Natural killer cell treated with Interleukin-12 subunit alpha and Interleukin-12 subunit beta and Interleukin-15 and Interleukin-18, amount 100 ng/mL, for 72 hours (primary cell): Measurements from ENCODE around the gene LRR1. TPM values are rescaled to one million over a fixed set of nuclear protein-coding genes. Genes with fewer than 3 reads are reported as not detected.
"Not testable (repeated sequence)": the region's sequence is repeated elsewhere in the genome, so short reads cannot be mapped to it uniquely, and the experiment has no call there.

Experiments used
- ATAC-seq, 2 donors: fragments of 150-1000 bp; cut with Tn5 transposase in 1 of 2; sonication (Bioruptor Pico), chemical (Tn5 transposase) in 1 of 2; 2 replicates each; pipeline ENCODE4 v1.10.0; 2021
- DNase-seq: peaks from one replicate; pipeline ENCODE4 v3.0.0; 2022; ENCODE audit warnings: low spot score
- H3K27ac Mint-ChIP-seq, 2 donors: 1 replicate in 1 of 2; 2 replicates in 1 of 2; pipeline ENCODE4 v1.8.0; 2022; ENCODE audit warnings: mixed read lengths in 2 of 2, mild to moderate bottlenecking in 1 of 2, moderate library complexity in 1 of 2
- H3K27me3 Mint-ChIP-seq, 2 donors: 1 replicate in 1 of 2; 2 replicates in 1 of 2; pipeline ENCODE4 v1.8.0; 2022; ENCODE audit warnings: mixed read lengths in 2 of 2
- H3K36me3 Mint-ChIP-seq: one replicate; pipeline ENCODE4 v1.8.0; 2022; ENCODE audit warnings: mixed read lengths
- H3K4me1 Mint-ChIP-seq, 2 donors: 1 replicate in 1 of 2; 2 replicates in 1 of 2; pipeline ENCODE4 v1.8.0; 2022; ENCODE audit warnings: low read depth in 2 of 2, mixed read lengths in 2 of 2, mild to moderate bottlenecking in 1 of 2
- H3K4me3 Mint-ChIP-seq: one replicate; pipeline ENCODE4 v1.8.0; 2022; ENCODE audit warnings: mixed read lengths
- H3K9me3 Mint-ChIP-seq: 2 replicates; pipeline ENCODE4 v1.8.0; 2022; ENCODE audit warnings: mixed read lengths
- total RNA-seq, 2 donors: library from RNA; stranded (reverse); gene quantifications; one replicate each; pipeline ENCODE4 v1.2.3, GENCODE V29; 2022

The LRR1 gene
- total RNA-seq, 2 donors from 2014 or later = 28.7 to 48.4 TPM

DNA sequence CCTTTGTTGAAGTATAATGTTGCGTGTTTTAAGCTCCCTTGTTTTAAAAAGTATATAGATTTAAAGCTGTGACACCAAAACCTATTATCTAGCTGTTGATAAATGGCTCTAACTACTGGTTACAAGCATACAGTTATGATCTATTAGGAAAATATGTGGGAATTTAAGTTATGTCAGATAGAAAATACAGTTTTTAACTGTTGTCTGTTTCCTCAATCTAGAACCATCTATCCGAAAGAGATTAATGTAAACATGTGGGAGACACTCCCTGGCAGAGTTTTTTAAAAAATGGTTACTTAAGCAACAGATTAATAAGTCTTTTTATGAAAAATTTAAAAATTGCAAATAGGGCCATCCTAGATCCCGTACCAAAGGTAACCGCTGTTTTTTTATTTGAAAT, 13.5 kb downstream of the LRR1 start:
- H3K27ac Mint-ChIP-seq = no peak overlapping the region
- H3K27me3 Mint-ChIP-seq = no peaks in the 10 kb centered on the region
- no peak for DNase-seq
- H3K36me3 Mint-ChIP-seq = no peaks in the 10 kb centered on the region
- ATAC-seq = no peak
- no peaks in the 10 kb centered on the region for H3K9me3 Mint-ChIP-seq
- peaks cover 0 to 10% of the 10 kb centered on the region in 2 donors for H3K4me1 Mint-ChIP-seq
- no peak overlapping the region for H3K4me3 Mint-ChIP-seq

DNA sequence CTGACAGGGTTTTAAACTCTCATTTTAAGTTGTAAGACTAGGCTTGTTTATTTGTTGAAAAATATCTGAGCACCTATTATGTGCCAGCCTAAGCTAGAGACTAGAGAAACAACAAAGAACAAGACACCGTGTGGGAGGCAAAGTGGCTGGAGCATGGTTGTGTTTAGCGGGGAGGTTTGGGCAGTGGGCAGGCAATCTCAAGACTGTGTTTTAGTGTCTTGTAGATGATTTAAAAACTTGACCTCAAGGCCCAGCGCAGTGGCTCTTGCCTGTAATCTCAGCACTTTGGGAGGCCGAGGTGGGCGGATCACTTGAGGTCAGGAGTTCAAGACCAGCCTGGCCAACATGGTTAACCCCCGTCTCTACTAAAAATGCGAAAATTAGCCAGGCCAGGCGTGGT, 13.9 kb downstream of the LRR1 start:
- ATAC-seq (no peak), DNase-seq (no peak)
- Mint-ChIP-seq H3K4me3 (no peak overlapping the region), H3K4me1 (peaks cover 4 to 13% of the 10 kb centered on the region in 2 donors), H3K36me3 (no peaks in the 10 kb centered on the region), H3K27me3 (no peaks in the 10 kb centered on the region), H3K27ac (no peak overlapping the region), H3K9me3 (no peaks in the 10 kb centered on the region)

DNA sequence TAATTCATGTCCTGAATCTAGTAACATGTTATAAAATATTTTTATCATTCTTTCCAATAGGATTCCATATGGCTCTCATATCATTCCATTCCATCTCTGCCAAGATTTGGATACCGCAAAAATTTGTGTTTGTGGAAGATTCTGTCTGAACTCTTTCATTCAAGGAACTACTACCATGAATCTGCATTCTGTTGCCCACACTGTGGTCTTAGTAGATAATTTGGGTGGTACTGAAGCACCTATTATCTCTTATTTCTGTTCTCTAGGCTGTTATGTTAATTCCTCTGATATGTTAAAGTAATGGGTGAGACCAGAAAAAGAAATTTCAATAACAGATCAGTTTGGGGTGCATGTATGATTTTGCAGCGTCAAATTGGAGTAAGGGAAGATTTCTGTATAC, 15.5 kb downstream of the LRR1 start:
- ATAC-seq (no peak), DNase-seq (no peak)
- Mint-ChIP-seq H3K27me3 (no peaks in the 10 kb centered on the region), H3K4me3 (no peak overlapping the region), H3K36me3 (peaks cover 13% of the 10 kb centered on the region), H3K27ac (no peak overlapping the region), H3K4me1 (peaks cover 17 to 18% of the 10 kb centered on the region in 2 donors), H3K9me3 (no peaks in the 10 kb centered on the region)

DNA sequence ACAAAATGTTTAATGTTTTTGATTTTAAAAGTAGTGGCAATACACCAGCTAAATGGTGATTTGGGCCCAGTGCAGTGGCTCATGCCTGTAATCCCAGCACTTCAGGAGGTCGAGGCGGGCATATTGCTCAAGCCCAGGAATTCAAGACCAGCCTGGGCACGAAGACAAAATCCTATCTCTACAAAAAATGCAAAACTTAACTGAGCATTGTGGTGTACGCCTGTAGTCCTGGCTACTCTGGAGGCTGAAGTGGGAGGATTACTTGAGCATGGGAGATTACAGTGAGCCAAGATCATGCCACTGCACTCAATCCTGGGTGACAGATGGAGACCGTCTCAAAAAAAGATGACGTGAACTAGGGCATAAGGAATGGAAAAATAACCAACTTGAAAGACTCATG, 17.0 kb downstream of the LRR1 start:
- no peaks in the 10 kb centered on the region for H3K9me3 Mint-ChIP-seq
- H3K27me3 Mint-ChIP-seq = no peaks in the 10 kb centered on the region
- H3K4me1 Mint-ChIP-seq = peaks cover 17 to 19% of the 10 kb centered on the region in 2 donors
- ATAC-seq = no peak
- H3K4me3 Mint-ChIP-seq = no peak overlapping the region
- no peak for DNase-seq
- peaks cover 13% of the 10 kb centered on the region for H3K36me3 Mint-ChIP-seq
- H3K27ac Mint-ChIP-seq = peak overlapping the region; percentile 38 to 83

DNA sequence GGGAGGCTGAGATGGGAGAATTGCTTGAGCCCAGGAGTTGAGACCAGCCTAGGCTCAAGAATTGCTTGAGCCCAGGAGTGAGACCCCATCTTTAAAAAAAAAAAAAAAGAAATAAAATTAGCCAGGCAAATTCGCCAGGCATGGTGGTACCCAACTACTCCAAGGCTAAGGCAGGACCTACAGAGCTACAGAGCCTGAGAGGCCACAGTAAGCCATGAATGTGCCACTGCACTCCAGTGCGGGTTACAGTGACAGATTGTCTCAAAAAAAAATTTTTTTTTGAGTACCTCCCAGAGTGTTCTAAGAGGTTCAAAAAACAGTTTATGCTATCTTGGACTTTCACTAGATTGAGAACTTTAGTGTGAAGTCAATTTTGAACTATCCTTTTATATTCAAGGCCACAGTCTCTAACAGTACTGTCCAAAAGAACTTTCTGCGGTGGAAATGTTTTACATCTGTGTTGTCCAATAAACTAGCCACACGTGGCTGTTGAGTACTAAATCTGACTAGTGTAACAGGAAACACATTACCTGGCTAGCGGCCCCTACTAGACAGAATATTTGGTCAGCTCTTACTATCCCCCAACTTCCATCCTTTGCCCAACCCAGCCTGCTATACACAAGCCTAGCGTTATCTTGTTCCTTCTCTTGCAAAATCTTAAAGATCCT, 19.2 kb downstream of the LRR1 start:
- peaks cover 23% of the 10 kb centered on the region for H3K36me3 Mint-ChIP-seq
- H3K9me3 Mint-ChIP-seq = no peaks in the 10 kb centered on the region
- DNase-seq (no peak), ATAC-seq (no peak)
- peak overlapping the region; percentile 95 to 100 for H3K27ac Mint-ChIP-seq
- H3K27me3 Mint-ChIP-seq = no peaks in the 10 kb centered on the region
- peaks cover 27 to 30% of the 10 kb centered on the region in 2 donors for H3K4me1 Mint-ChIP-seq
- peak overlapping the region; percentile 91 for H3K4me3 Mint-ChIP-seq

DNA sequence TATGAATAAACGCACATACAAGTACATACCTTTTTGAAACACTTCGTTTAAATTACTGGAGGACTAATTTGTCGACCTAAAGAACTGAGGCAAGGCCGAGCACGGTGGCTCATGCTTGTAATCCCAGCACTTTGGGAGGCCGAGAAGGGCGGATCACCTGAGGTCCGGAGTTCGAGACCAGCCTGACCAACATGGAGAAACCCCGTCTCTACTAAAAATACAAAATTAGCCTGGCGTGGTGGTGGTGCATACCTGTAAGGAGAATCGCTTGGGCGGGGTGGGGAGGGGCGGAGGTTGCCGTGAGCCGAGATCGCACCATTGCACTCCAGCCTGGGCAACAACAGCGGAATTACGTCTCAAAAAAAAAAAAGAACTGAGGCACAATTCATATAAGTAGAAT, 20.5 kb downstream of the LRR1 start:
- peak overlapping the region; percentile 91 for H3K4me3 Mint-ChIP-seq
- peaks cover 23% of the 10 kb centered on the region for H3K36me3 Mint-ChIP-seq
- H3K9me3 Mint-ChIP-seq, H3K27me3 Mint-ChIP-seq, ATAC-seq, DNase-seq: not testable (repeated sequence)
- peak overlapping the region; percentile 95 to 100 for H3K27ac Mint-ChIP-seq
- peaks cover 28 to 41% of the 10 kb centered on the region in 2 donors for H3K4me1 Mint-ChIP-seq

DNA sequence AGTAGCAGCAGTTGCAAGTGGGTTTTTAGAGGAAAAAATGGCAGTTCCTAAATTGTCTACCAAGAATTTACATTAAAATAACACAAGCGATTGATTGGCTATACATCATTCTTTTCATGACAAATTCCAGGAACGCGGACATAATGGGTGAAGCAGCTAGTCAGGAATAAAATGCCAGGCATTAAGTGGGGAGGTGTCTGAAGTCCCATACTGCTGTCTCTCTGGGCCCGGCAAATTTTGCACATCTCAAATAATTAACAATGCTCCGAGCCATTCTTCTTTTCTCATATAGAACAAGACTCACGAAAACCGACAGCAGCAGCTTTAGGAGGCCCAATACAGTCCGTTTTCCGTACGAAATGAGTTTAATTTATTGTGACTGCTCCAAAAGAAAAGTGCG, 21.0 kb downstream of the LRR1 start:
- Mint-ChIP-seq H3K27ac (peak overlapping the region; percentile 95 to 100), H3K27me3 (no peaks in the 10 kb centered on the region)
- no peak for ATAC-seq

DNA sequence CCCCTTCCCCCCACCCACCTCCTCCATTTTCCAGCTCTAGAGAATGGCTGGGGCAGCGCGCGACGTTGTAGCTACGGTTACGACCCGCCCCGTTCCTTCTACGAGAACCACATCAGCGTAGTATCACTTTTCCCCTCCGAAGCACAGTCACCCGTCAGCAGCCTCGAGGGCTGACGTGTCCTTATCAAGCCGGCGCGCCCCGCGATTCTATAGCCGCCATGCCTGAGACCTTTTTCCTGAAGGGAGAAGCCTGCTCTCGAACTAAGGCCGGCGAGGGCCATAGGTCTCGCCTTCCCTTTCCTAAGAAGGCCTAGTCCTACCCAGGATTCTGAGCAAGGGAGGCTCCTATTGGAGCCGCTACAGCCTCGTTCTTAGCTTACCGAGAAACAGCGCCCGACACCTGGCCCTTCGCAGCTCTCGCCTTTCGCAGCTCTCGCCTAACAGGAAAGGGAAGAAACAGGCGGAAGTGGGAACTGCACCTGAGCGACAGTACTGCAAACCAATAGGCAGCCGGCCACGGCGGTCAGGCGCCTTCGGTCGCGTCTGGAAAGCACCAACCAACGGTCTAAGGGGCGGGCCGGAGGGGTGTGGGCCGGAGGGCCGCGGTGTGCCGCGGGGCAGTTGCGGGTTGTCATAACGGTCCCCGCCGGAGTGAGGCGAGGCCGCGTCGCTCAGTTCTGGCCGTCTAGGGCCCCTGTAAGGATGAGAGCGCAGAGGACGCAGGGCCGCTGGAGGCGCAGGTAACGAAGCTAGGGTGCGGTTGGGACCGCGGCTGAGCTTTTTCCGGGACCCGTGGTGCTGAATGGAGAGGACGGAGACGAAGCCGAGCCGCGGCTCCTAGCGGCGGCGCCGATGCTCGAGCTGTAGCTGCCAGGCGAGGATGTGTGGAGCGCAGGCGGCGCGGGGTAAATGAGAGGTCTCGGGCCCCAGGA, 21.7 kb downstream of the LRR1 start, which contains the start of the genes MGAT2 and RPL36AL:
Gene MGAT2, plus strand, starts transcription at position 618 of the 932 bp plus-strand sequence. CDS start 470 bp downstream, outside the sequence.
Gene RPL36AL, minus strand, starts transcription at position 445 of the 932 bp plus-strand sequence. CDS start 1,522 bp downstream, outside the sequence.
- DNase-seq = peak; percentile 99
- no peaks in the 10 kb centered on the region for H3K9me3 Mint-ChIP-seq
- H3K27ac Mint-ChIP-seq = peak within 1 kb of the TSS; percentile 95 to 100
- peak; percentile 97 to 98 for ATAC-seq
- peaks cover 23% of the 10 kb centered on the region for H3K36me3 Mint-ChIP-seq
- peaks cover 29 to 45% of the 10 kb centered on the region in 2 donors for H3K4me1 Mint-ChIP-seq
- no peaks in the 10 kb centered on the region for H3K27me3 Mint-ChIP-seq
- peak within 1 kb of the TSS; percentile 91 for H3K4me3 Mint-ChIP-seq

More for the DNA sequence above, 21.0 kb downstream of the LRR1 start:
- H3K4me3 Mint-ChIP-seq = peak overlapping the region; percentile 91
- H3K9me3 Mint-ChIP-seq = no peaks in the 10 kb centered on the region
- peaks cover 29 to 45% of the 10 kb centered on the region in 2 donors for H3K4me1 Mint-ChIP-seq
- no peak for DNase-seq
- peaks cover 23% of the 10 kb centered on the region for H3K36me3 Mint-ChIP-seq

DNA sequence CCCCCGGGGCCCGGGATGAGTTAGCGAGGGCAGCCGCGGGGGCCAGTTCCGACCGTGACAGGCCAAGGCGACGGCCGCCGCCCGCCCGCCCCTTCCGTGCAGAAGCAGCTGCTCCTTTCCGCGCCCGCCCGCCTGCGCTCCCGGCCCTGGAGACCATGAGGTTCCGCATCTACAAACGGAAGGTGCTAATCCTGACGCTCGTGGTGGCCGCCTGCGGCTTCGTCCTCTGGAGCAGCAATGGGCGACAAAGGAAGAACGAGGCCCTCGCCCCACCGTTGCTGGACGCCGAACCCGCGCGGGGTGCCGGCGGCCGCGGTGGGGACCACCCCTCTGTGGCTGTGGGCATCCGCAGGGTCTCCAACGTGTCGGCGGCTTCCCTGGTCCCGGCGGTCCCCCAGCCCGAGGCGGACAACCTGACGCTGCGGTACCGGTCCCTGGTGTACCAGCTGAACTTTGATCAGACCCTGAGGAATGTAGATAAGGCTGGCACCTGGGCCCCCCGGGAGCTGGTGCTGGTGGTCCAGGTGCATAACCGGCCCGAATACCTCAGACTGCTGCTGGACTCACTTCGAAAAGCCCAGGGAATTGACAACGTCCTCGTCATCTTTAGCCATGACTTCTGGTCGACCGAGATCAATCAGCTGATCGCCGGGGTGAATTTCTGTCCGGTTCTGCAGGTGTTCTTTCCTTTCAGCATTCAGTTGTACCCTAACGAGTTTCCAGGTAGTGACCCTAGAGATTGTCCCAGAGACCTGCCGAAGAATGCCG, 22.6 kb downstream of the LRR1 start:
- Mint-ChIP-seq H3K4me3 (peak overlapping the region; percentile 91), H3K27ac (peak overlapping the region; percentile 95 to 100), H3K4me1 (peaks cover 29 to 45% of the 10 kb centered on the region in 2 donors), H3K27me3 (no peaks in the 10 kb centered on the region), H3K9me3 (no peaks in the 10 kb centered on the region), H3K36me3 (peaks cover 23% of the 10 kb centered on the region)
- DNase-seq (peak; percentile 78), ATAC-seq (peak; percentile 52 to 53)

DNA sequence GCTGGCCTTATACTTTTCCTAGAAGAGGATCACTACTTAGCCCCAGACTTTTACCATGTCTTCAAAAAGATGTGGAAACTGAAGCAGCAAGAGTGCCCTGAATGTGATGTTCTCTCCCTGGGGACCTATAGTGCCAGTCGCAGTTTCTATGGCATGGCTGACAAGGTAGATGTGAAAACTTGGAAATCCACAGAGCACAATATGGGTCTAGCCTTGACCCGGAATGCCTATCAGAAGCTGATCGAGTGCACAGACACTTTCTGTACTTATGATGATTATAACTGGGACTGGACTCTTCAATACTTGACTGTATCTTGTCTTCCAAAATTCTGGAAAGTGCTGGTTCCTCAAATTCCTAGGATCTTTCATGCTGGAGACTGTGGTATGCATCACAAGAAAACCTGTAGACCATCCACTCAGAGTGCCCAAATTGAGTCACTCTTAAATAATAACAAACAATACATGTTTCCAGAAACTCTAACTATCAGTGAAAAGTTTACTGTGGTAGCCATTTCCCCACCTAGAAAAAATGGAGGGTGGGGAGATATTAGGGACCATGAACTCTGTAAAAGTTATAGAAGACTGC, 23.4 kb downstream of the LRR1 start:
- H3K4me1 Mint-ChIP-seq = peaks cover 31 to 47% of the 10 kb centered on the region in 2 donors
- peaks cover 26% of the 10 kb centered on the region for H3K36me3 Mint-ChIP-seq
- peak overlapping the region; percentile 91 for H3K4me3 Mint-ChIP-seq
- peak overlapping the region; percentile 95 to 100 for H3K27ac Mint-ChIP-seq
- no peaks in the 10 kb centered on the region for H3K27me3 Mint-ChIP-seq
- DNase-seq (no peak), ATAC-seq (no peak)
- no peaks in the 10 kb centered on the region for H3K9me3 Mint-ChIP-seq

DNA sequence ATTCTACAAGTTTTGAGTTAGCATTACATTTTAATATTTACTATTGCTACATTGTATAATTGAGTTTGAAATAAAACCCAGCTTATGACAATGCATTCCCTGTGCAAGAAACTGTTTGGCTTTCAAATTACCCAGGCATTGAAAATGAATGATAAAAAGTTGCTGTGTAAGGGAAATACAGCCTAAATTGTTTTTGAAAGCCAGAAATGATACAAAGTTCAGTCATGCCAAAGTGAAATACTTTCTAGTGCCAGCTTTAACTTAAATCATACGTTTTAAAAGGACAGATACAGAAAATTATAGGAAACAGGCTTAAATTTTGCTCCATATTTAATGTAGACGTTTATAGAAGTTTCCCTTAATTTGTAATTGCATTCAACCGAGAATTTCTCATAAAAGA, 24.6 kb downstream of the LRR1 start:
- peaks cover 23% of the 10 kb centered on the region for H3K36me3 Mint-ChIP-seq
- H3K9me3 Mint-ChIP-seq = no peaks in the 10 kb centered on the region
- peak overlapping the region; percentile 91 for H3K4me3 Mint-ChIP-seq
- ATAC-seq = no peak
- peak overlapping the region; percentile 68 to 100 for H3K27ac Mint-ChIP-seq
- DNase-seq = no peak
- no peaks in the 10 kb centered on the region for H3K27me3 Mint-ChIP-seq
- H3K4me1 Mint-ChIP-seq = peaks cover 27 to 40% of the 10 kb centered on the region in 2 donors

DNA sequence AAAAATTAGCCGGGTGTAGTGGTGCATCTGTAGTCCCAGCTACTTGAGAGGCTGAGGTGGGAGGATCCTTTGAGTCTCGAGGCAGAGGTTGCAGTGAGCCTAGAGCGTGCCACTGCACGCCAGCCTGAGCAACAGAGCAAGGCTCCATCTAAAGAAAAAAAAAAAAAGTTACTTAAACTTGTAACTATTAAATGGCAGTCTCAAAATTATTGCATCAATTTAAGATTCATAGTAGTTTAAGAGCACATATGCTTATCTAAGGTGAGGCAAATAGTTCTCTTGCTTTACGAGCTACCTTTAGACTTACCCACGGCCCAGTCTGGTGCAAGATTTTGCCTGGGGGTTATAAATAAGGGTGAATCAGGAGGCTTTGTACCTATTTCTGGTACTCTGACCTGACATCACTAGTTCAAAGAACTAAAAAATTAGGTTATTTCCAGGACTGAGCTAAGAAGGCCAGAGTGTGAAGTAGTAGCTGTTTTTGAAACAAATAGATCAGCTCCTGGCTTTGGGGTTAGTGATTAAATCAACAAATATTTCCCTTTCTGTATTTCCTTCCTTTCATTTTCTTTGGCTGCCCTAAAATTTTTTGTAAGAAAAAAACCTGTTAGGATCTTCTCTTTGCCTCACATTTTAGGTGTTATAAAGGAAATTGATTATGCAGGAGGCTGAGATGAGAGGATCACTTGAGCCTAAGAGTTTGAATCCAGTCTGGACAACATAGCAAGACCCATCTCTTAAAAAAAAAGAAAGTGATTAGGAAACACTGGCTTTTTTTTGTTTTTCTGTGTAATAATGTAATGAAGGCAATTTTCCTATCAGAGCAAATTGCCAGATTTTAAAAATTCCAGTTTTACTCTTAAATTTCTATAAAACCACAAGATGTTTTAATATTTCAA, 25.4 kb downstream of the LRR1 start:
- H3K27ac Mint-ChIP-seq = peak overlapping the region; percentile 68 to 100
- DNase-seq (no peak), ATAC-seq (no peak)
- peaks cover 15% of the 10 kb centered on the region for H3K36me3 Mint-ChIP-seq
- H3K27me3 Mint-ChIP-seq = no peaks in the 10 kb centered on the region
- peak overlapping the region; percentile 91 for H3K4me3 Mint-ChIP-seq
- H3K4me1 Mint-ChIP-seq = peaks cover 22 to 32% of the 10 kb centered on the region in 2 donors
- H3K9me3 Mint-ChIP-seq = no peaks in the 10 kb centered on the region
